ENCODE results near the gene DEPDC7.

- TF ChIP-seq CTCF (IDR thresholded peaks at IDR 0.05; ENCODE audit: low read depth, low read length, missing input control) (no peak), NR2F2 (IDR thresholded peaks at IDR 0.05) (no peak), YY1 (IDR thresholded peaks at IDR 0.05) (no peak), FOXA2 (IDR thresholded peaks at IDR 0.05) (no peak), EGR1 (IDR thresholded peaks at IDR 0.05; ENCODE audit: low read depth in 2 of 2) (no peak), HNF4G (IDR thresholded peaks at IDR 0.05) (no peak), JUND (IDR thresholded peaks at IDR 0.05) (no peak)
These were observed 13.7 kb upstream of the DEPDC7 start for GRCh38 chr11:33001751-33002542.

All from liver (tissue), 3 donors.